ENCODE measurements around the gene DSCAM. TPM values are rescaled to one million over a fixed set of nuclear protein-coding genes. Genes with fewer than 3 reads are reported as not detected.
"Not testable (repeated sequence)": the region's sequence is repeated elsewhere in the genome, so short reads cannot be mapped to it uniquely, and the experiment has no call there.

DSCAM gene
- polyA plus RNA-seq, 4 donors = under 0.01 to 0.22 (median 0.13) TPM; not detected in 1

- DNase-seq (no peak), FAIRE-seq (no peak)
- no peaks in the 10 kb centered on the region for H3K4me1 ChIP-seq (ENCODE audit: control insufficient read depth in 3 of 3, insufficient read depth in 2 of 3, low read depth in 1 of 3, low read length in 2 of 3)
- no peaks in the 10 kb centered on the region for H3K9me3 ChIP-seq (ENCODE audit: control insufficient read depth in 2 of 2, insufficient read depth in 1 of 2, low read depth in 1 of 2, low read length in 1 of 2)
- no peaks in the 10 kb centered on the region for H3K36me3 ChIP-seq (ENCODE audit: control insufficient read depth in 3 of 3, insufficient read depth in 2 of 3, low read depth in 1 of 3, low read length in 3 of 3)
- no peak overlapping the region for H3K27ac ChIP-seq (ENCODE audit: low read depth in 1 of 3, low read length in 2 of 3)
- no peak overlapping the region for H3K4me3 ChIP-seq (ENCODE audit: low read depth in 1 of 3, low read length in 3 of 3)
- 83 to 88% (median 88%) methylated on average over 3 of the region's 3 CpGs for WGBS, 3 donors
- no peaks in the 10 kb centered on the region for H3K27me3 ChIP-seq (ENCODE audit: control insufficient read depth in 3 of 3, insufficient read depth in 3 of 3, low read length in 3 of 3)
These were observed 515.2 kb downstream of the DSCAM start for GRCh38 chr21:40331804-40332203.

GRCh38 chr21:40331172-40331571 lies 515.8 kb downstream of the DSCAM start:
- Histone ChIP-seq H3K4me3 (ENCODE audit: low read depth in 1 of 3, low read length in 3 of 3) (no peak overlapping the region), H3K9me3 (ENCODE audit: control insufficient read depth in 2 of 2, insufficient read depth in 1 of 2, low read depth in 1 of 2, low read length in 1 of 2) (no peaks in the 10 kb centered on the region), H3K27me3 (ENCODE audit: control insufficient read depth in 3 of 3, insufficient read depth in 3 of 3, low read length in 3 of 3) (no peaks in the 10 kb centered on the region), H3K4me1 (ENCODE audit: control insufficient read depth in 3 of 3, insufficient read depth in 2 of 3, low read depth in 1 of 3, low read length in 2 of 3) (no peaks in the 10 kb centered on the region), H3K36me3 (ENCODE audit: control insufficient read depth in 3 of 3, insufficient read depth in 2 of 3, low read depth in 1 of 3, low read length in 3 of 3) (no peaks in the 10 kb centered on the region), H3K27ac (ENCODE audit: low read depth in 1 of 3, low read length in 2 of 3) (no peak overlapping the region)
- DNase-seq (no peak), FAIRE-seq (no peak)
- WGBS, 3 donors = 53 to 60% (median 58%) methylated on average over 9 of the region's 9 CpGs

- no peaks in the 10 kb centered on the region for H3K27me3 ChIP-seq (ENCODE audit: control insufficient read depth in 3 of 3, insufficient read depth in 3 of 3, low read length in 3 of 3)
- WGBS, 3 donors = 0 to 19% (median 5%) methylated on average over 1 of the region's 1 CpG
- no peak for DNase-seq
- H3K36me3 ChIP-seq (ENCODE audit: control insufficient read depth in 3 of 3, insufficient read depth in 2 of 3, low read depth in 1 of 3, low read length in 3 of 3) = no peaks in the 10 kb centered on the region
- no peak overlapping the region for H3K4me3 ChIP-seq (ENCODE audit: low read depth in 1 of 3, low read length in 3 of 3)
- no peak overlapping the region for H3K27ac ChIP-seq (ENCODE audit: low read depth in 1 of 3, low read length in 2 of 3)
- no peaks in the 10 kb centered on the region for H3K4me1 ChIP-seq (ENCODE audit: control insufficient read depth in 3 of 3, insufficient read depth in 2 of 3, low read depth in 1 of 3, low read length in 2 of 3)
- no peak for FAIRE-seq
- H3K9me3 ChIP-seq (ENCODE audit: control insufficient read depth in 2 of 2, insufficient read depth in 1 of 2, low read depth in 1 of 2, low read length in 1 of 2) = no peaks in the 10 kb centered on the region
These were observed 522.6 kb downstream of the DSCAM start for GRCh38 chr21:40324389-40324788.

- not testable (repeated sequence) for H3K27ac ChIP-seq (ENCODE audit: low read depth in 1 of 3, low read length in 2 of 3); DNase-seq; H3K4me1 ChIP-seq (ENCODE audit: control insufficient read depth in 3 of 3, insufficient read depth in 2 of 3, low read depth in 1 of 3, low read length in 2 of 3); H3K4me3 ChIP-seq (ENCODE audit: low read depth in 1 of 3, low read length in 3 of 3); FAIRE-seq; H3K27me3 ChIP-seq (ENCODE audit: control insufficient read depth in 3 of 3, insufficient read depth in 3 of 3, low read length in 3 of 3); H3K9me3 ChIP-seq (ENCODE audit: control insufficient read depth in 2 of 2, insufficient read depth in 1 of 2, low read depth in 1 of 2, low read length in 1 of 2); H3K36me3 ChIP-seq (ENCODE audit: control insufficient read depth in 3 of 3, insufficient read depth in 2 of 3, low read depth in 1 of 3, low read length in 3 of 3)
- WGBS, 3 donors = 25 to 48% (median 27%) methylated on average over 2 of the region's 2 CpGs
These were observed 526.2 kb downstream of the DSCAM start for GRCh38 chr21:40320718-40321117.

GRCh38 chr21:40318371-40318770 lies 528.6 kb downstream of the DSCAM start:
- FAIRE-seq = no peak
- 84 to 91% (median 87%) methylated on average over 9 of the region's 9 CpGs for WGBS, 3 donors

GRCh38 chr21:40316104-40316503 lies 530.9 kb downstream of the DSCAM start:
- Histone ChIP-seq H3K36me3 (ENCODE audit: control insufficient read depth in 3 of 3, insufficient read depth in 2 of 3, low read depth in 1 of 3, low read length in 3 of 3) (no peaks in the 10 kb centered on the region), H3K9me3 (ENCODE audit: control insufficient read depth in 2 of 2, insufficient read depth in 1 of 2, low read depth in 1 of 2, low read length in 1 of 2) (peaks cover 0 to 2% of the 10 kb centered on the region in 2 donors), H3K4me1 (ENCODE audit: control insufficient read depth in 3 of 3, insufficient read depth in 2 of 3, low read depth in 1 of 3, low read length in 2 of 3) (no peaks in the 10 kb centered on the region), H3K27ac (ENCODE audit: low read depth in 1 of 3, low read length in 2 of 3) (no peak overlapping the region), H3K27me3 (ENCODE audit: control insufficient read depth in 3 of 3, insufficient read depth in 3 of 3, low read length in 3 of 3) (no peaks in the 10 kb centered on the region), H3K4me3 (ENCODE audit: low read depth in 1 of 3, low read length in 3 of 3) (no peak overlapping the region)
- DNase-seq = no peak
- 79 to 82% (median 80%) methylated on average over 3 of the region's 3 CpGs for WGBS, 3 donors
- FAIRE-seq = no peak

More at GRCh38 chr21:40318371-40318770, 528.6 kb downstream of the DSCAM start:
- no peak for DNase-seq
- H3K27me3 ChIP-seq (ENCODE audit: control insufficient read depth in 3 of 3, insufficient read depth in 3 of 3, low read length in 3 of 3) = no peaks in the 10 kb centered on the region
- H3K27ac ChIP-seq (ENCODE audit: low read depth in 1 of 3, low read length in 2 of 3) = no peak overlapping the region
- no peaks in the 10 kb centered on the region for H3K36me3 ChIP-seq (ENCODE audit: control insufficient read depth in 3 of 3, insufficient read depth in 2 of 3, low read depth in 1 of 3, low read length in 3 of 3)
- no peaks in the 10 kb centered on the region for H3K4me1 ChIP-seq (ENCODE audit: control insufficient read depth in 3 of 3, insufficient read depth in 2 of 3, low read depth in 1 of 3, low read length in 2 of 3)
- H3K9me3 ChIP-seq (ENCODE audit: control insufficient read depth in 2 of 2, insufficient read depth in 1 of 2, low read depth in 1 of 2, low read length in 1 of 2) = no peaks in the 10 kb centered on the region
- no peak overlapping the region for H3K4me3 ChIP-seq (ENCODE audit: low read depth in 1 of 3, low read length in 3 of 3)

GRCh38 chr21:40315626-40316025 lies 531.3 kb downstream of the DSCAM start:
- Histone ChIP-seq H3K27ac (ENCODE audit: low read depth in 1 of 3, low read length in 2 of 3) (no peak overlapping the region), H3K27me3 (ENCODE audit: control insufficient read depth in 3 of 3, insufficient read depth in 3 of 3, low read length in 3 of 3) (no peaks in the 10 kb centered on the region), H3K4me3 (ENCODE audit: low read depth in 1 of 3, low read length in 3 of 3) (no peak overlapping the region), H3K9me3 (ENCODE audit: control insufficient read depth in 2 of 2, insufficient read depth in 1 of 2, low read depth in 1 of 2, low read length in 1 of 2) (peaks cover 0 to 2% of the 10 kb centered on the region in 2 donors), H3K36me3 (ENCODE audit: control insufficient read depth in 3 of 3, insufficient read depth in 2 of 3, low read depth in 1 of 3, low read length in 3 of 3) (no peaks in the 10 kb centered on the region), H3K4me1 (ENCODE audit: control insufficient read depth in 3 of 3, insufficient read depth in 2 of 3, low read depth in 1 of 3, low read length in 2 of 3) (no peaks in the 10 kb centered on the region)
- FAIRE-seq (no peak), DNase-seq (no peak)
- WGBS, 3 donors = 66 to 79% (median 69%) methylated on average over 1 of the region's 1 CpG

GRCh38 chr21:40313260-40313659 lies 533.7 kb downstream of the DSCAM start:
- Histone ChIP-seq H3K36me3 (ENCODE audit: control insufficient read depth in 3 of 3, insufficient read depth in 2 of 3, low read depth in 1 of 3, low read length in 3 of 3) (no peaks in the 10 kb centered on the region), H3K27ac (ENCODE audit: low read depth in 1 of 3, low read length in 2 of 3) (no peak overlapping the region), H3K4me1 (ENCODE audit: control insufficient read depth in 3 of 3, insufficient read depth in 2 of 3, low read depth in 1 of 3, low read length in 2 of 3) (no peaks in the 10 kb centered on the region), H3K4me3 (ENCODE audit: low read depth in 1 of 3, low read length in 3 of 3) (no peak overlapping the region), H3K27me3 (ENCODE audit: control insufficient read depth in 3 of 3, insufficient read depth in 3 of 3, low read length in 3 of 3) (no peaks in the 10 kb centered on the region), H3K9me3 (ENCODE audit: control insufficient read depth in 2 of 2, insufficient read depth in 1 of 2, low read depth in 1 of 2, low read length in 1 of 2) (peaks cover 0 to 2% of the 10 kb centered on the region in 2 donors)
- 48 to 72% (median 59%) methylated on average over 4 of the region's 4 CpGs for WGBS, 3 donors
- FAIRE-seq = no peak
- DNase-seq = no peak

- H3K4me1 ChIP-seq (ENCODE audit: control insufficient read depth in 3 of 3, insufficient read depth in 2 of 3, low read depth in 1 of 3, low read length in 2 of 3) = no peaks in the 10 kb centered on the region
- WGBS, 3 donors = 51 to 60% (median 60%) methylated on average over 3 of the region's 3 CpGs
- no peak for FAIRE-seq
These were observed 546.7 kb downstream of the DSCAM start for GRCh38 chr21:40300300-40300699.

More at GRCh38 chr21:40300300-40300699, 546.7 kb downstream of the DSCAM start:
- Histone ChIP-seq H3K27ac (ENCODE audit: low read depth in 1 of 3, low read length in 2 of 3) (no peak overlapping the region), H3K36me3 (ENCODE audit: control insufficient read depth in 3 of 3, insufficient read depth in 2 of 3, low read depth in 1 of 3, low read length in 3 of 3) (no peaks in the 10 kb centered on the region), H3K9me3 (ENCODE audit: control insufficient read depth in 2 of 2, insufficient read depth in 1 of 2, low read depth in 1 of 2, low read length in 1 of 2) (no peaks in the 10 kb centered on the region), H3K4me3 (ENCODE audit: low read depth in 1 of 3, low read length in 3 of 3) (no peak overlapping the region), H3K27me3 (ENCODE audit: control insufficient read depth in 3 of 3, insufficient read depth in 3 of 3, low read length in 3 of 3) (no peaks in the 10 kb centered on the region)
- no peak for DNase-seq

Data from small intestine (tissue), 7 donors.